Spleen (tissue), 7 donors: Measurements from ENCODE around the gene C19orf85.
"Not testable (repeated sequence)": the region's sequence is repeated elsewhere in the genome, so short reads cannot be mapped to it uniquely, and the experiment has no call there.

Source experiments
- CTCF ChIP-seq, 11 experiments: fragments of 200-600 bp in 7 of 11; fragments of 450-650 bp in 4 of 11; sonication (generic) in 4 of 11; IDR thresholded peaks in 8 of 11; conservative IDR thresholded peaks in 3 of 11; 1 replicate in 7 of 11; 2 replicates in 4 of 11; pipeline versions ENCODE4 v1.4.0 to v1.8.0; 2016 to 2021; ENCODE audit warnings: antibody characterized with exemption in 11 of 11, inconsistent platforms in 4 of 11, mild to moderate bottlenecking in 1 of 11
- POLR2A ChIP-seq, 3 donors: fragments of 450-650 bp; IDR thresholded peaks; one replicate each; pipeline ENCODE4 v1.5.1; 2017; ENCODE audit warnings: antibody characterized with exemption in 3 of 3, mild to moderate bottlenecking in 1 of 3
- donor health status: DM: no; HTN: no; CAD: no; lungs with moderate emphysema.
- donor health status: DM: no; HTN: no; CAD: no.
- donor health status: DM: no; HTN: no; CAD: no.

DNA sequence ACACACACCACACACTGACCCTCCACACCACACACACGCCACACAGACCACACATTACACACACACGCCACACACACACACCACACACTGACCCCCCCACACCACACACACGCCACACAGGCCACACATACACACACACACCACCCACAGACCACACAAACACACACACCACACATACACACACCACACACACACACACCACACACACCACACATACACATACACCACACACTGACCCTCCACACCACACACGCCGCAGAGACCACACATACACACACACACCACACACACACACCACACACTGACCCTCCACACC, 16.4 kb downstream of the C19orf85 start:
- not testable (repeated sequence) for TF ChIP-seq POLR2A (IDR thresholded peaks at IDR 0.05); CTCF (IDR thresholded peaks at IDR 0.05 in 8 of 11, conservative IDR thresholded peaks at IDR 0.05 in 3 of 11)
